Melanocyte of skin (primary cell): Measurements from ENCODE around the gene CWF19L1. TPM values are rescaled to one million over a fixed set of nuclear protein-coding genes. Genes with fewer than 3 reads are reported as not detected.

Source experiments
- small RNA-seq, 2 donors: library from RNA; depleted of rRNA; stranded (forward); fragments of <200 nt; gene quantifications; one replicate each; pipeline ENCODE3, GENCODE V24; 2012
- total RNA-seq, 2 donors: library from RNA; depleted of rRNA; stranded (reverse); fragments of >200 nt; gene quantifications; 2 replicates each; pipeline ENCODE4 v1.2.3, GENCODE V29; 2012

Gene CWF19L1
- total RNA-seq = 10 to 100 TPM; 26.2 to 49.3 TPM

DNA sequence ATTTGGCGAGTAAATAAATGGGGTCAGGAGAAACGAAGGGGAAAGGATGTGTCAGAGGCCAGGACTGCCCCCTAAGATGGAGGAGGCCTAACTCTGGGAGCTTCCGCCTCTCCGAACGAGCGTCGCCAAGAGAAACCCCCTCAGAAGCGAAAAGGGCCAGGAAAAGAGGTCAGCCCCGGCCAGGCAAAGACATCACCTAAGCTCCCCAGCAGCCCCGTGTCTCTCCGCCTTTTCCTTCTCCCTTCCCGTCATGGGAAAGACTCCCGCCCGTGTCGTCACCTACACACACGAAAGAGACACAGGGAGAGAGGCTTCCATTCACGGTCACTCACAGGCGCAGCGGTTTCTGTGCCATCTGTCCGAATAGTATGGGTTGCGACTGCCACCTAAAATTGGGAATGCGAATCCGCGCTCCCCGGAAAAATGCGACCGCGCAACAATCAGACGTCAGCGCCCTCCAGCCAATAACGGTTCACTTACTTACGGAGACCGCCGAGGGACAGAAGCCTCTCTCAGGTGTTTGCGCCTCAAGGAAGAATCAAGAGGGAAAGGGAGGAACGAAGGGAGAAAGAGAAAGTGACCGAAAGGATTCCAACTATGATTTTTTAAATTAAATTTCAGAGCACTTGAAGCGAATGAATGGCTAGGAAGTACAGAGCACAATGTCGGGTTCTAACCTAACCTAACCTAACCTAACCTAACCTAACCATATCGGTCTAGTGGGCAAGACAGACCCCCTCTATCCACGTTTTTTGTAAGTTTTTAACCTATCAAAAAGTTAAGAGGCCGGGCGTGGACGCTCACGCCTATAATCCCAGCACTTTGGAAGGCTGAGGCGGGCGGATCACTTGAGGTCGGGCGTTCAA, at the start of gene CWF19L1:
Gene CWF19L1, minus strand, starts transcription at position 400 of the 866 bp plus-strand sequence. Its CDS starts 45 bp downstream, at position 355.

DNA sequence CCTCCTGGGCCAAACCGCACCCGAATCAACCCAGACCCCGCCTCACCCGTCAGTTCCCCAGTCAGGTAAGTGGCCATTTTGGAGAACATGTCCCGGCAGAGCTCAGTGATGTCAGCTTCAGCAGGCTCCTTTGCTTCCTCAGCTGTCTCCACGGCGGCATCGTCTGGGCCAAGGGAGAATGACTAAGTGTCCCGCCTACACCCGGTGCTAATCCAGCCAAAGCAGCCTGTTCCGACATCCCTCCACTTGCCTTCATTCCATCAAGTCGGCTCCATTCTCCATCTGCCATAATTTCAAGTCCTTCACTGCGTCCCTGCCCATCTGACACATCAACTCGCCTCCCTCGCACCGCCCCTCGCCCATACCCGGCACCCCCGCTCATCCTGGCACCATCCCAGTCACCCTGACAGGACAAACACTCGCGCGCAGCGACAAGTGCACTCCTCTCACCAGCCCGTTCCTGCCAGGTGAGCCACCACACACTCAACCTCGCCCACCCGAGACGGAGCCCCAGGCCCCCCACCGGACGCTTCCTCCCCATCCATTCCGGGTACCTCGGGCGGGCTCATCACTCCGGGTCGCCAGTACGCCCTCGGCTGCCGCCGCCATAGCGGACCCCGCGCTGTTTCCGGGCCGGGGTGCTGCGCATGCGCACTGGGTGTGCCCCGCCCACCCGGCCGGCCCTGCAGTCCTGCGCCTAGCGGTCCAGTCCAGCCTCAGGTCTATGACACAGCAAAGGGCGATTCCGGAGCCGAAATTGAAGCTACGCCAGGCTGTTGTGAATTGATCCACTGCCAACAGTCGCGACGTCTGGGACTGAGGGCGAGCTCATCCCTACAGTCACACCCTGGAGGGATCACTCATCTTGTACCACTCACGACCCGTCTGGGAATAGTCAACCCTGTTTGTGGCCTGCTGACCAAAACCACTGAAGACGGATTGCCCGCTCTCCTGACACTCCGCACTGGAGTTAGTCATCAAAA, 18.9 kb upstream of the CWF19L1 start, which contains the start of gene BLOC1S2:
Gene BLOC1S2, minus strand, starts transcription at position 630 of the 983 bp plus-strand sequence. Its CDS starts 21 bp downstream, at position 609.

DNA sequence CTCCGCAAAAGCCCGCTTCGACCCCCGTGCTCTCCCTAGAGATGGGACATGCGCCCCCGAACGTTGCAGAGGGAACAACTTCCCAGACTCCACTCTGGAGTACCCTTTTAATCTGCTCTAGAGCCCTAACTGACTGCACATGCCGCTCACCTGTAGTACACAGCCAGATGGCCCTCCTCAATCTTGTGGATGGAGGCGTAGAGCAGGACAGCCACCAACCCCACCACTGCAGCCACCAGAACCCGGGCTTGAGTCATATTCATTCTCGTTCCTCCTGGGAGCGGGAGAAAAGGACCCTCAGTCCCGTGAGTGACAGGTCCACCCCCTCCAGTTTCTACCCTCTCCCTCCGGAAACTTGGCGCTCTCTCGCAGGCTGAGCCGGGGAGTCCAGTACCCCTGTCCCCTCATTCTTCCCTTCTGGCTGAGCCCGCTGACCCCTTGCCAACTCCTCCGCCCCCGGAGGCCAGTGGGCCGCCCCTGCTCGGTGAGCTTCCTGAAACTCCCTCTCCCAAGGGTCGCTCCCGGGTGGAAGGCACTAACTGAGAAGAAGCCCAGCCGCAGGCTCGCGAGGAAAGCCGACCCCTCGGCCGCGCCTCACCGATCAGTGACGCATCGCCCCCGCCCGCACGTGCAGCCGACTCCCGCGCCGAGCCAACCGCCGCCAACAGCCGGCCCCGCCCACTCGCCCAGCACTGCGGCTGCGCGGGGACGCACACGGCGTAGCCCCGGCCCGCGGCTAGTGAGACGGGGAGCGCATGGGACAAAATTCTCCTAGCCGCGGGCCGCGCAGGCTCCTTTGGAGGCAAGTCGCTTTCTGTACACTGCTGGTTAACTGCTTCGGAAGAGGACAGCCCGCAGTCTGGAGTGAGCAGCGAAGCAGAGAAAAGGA, 81.8 kb downstream of the CWF19L1 start, which contains the start of gene ERLIN1:
Gene ERLIN1, minus strand, starts transcription at position 666 of the 889 bp plus-strand sequence. Its CDS starts 403 bp downstream, at position 263.

Small RNA genes lying within 50 kb of the gene (small RNA-seq; reads per million reads assigned to genes)
- gene RNU6-422P (0 reads per million in 2 donors), gene SNORA12 (196 to 208 reads per million in 2 donors)

Other genes starting within 250 kb of the CWF19L1 start
- gene CPN1, start 185.8 kb downstream of the CWF19L1 start, total RNA-seq = 1 to 10 TPM in 1 of 2 donors, not detected in 1; 5.3 TPM
- 10 to 100 TPM; 16.9 to 29.0 TPM for gene ERLIN1, start 81.6 kb downstream of the CWF19L1 start, total RNA-seq
- 10 to 100 TPM; 28.9 to 38.0 TPM for gene CHUK, start 38.0 kb downstream of the CWF19L1 start, total RNA-seq
- 10 to 100 TPM; 57.5 to 70.9 TPM for gene BLOC1S2, start 19.0 kb upstream of the CWF19L1 start, total RNA-seq
- gene PKD2L1, start 62.6 kb upstream of the CWF19L1 start, total RNA-seq = not detected
- 100 to 1,000 TPM; 881 to 898 TPM for gene SCD, start 79.6 kb upstream of the CWF19L1 start, total RNA-seq
- gene WNT8B, start 195.4 kb upstream of the CWF19L1 start, total RNA-seq = not detected